Neural progenitor cell (in vitro differentiated cells): Measurements from ENCODE around the gene ZNF653. TPM values are rescaled to one million over a fixed set of nuclear protein-coding genes. Genes with fewer than 3 reads are reported as not detected.

Source experiments
- DNase-seq: peaks from one replicate; pipeline ENCODE4 v3.0.0-alpha.2; 2016; ENCODE audit warnings: low spot score
- H2AFZ ChIP-seq: fragments of 200-600 bp; sonication (generic); replicated peaks from 2 replicates; pipeline ENCODE4 v1.6.1; 2016; ENCODE audit warnings: antibody characterized with exemption
- H3F3A ChIP-seq: fragments of 200-600 bp; sonication (generic); 2 replicates; pipeline ENCODE4 v1.6.1; 2016; ENCODE audit warnings: antibody characterized with exemption, low read depth
- H3K27ac ChIP-seq: fragments of 200-600 bp; sonication (generic); 2 replicates; pipeline ENCODE4 v1.5.1; 2016; ENCODE audit warnings: mild to moderate bottlenecking
- H3K27me3 ChIP-seq: fragments of 200-600 bp; sonication (generic); 2 replicates; pipeline ENCODE4 v1.6.1; 2016; ENCODE audit warnings: mild to moderate bottlenecking, moderate library complexity
- H3K36me3 ChIP-seq: fragments of 200-600 bp; sonication (generic); 2 replicates; pipeline ENCODE4 v1.5.1; 2016
- H3K4me1 ChIP-seq: fragments of 200-600 bp; sonication (generic); 2 replicates; pipeline ENCODE4 v1.6.1; 2016; ENCODE audit warnings: mixed run types
- H3K4me2 ChIP-seq: fragments of 200-600 bp; sonication (generic); 2 replicates; pipeline ENCODE4 v1.6.1; 2016
- H3K4me3 ChIP-seq: fragments of 200-600 bp; sonication (generic); 2 replicates; pipeline ENCODE4 v1.5.1; 2016
- H3K79me2 ChIP-seq: fragments of 200-600 bp; sonication (generic); 2 replicates; pipeline ENCODE4 v1.6.1; 2016; ENCODE audit warnings: low read depth
- H3K9ac ChIP-seq: fragments of 200-600 bp; sonication (generic); 2 replicates; pipeline ENCODE4 v1.6.1; 2016
- H3K9me3 ChIP-seq: fragments of 200-600 bp; sonication (generic); 2 replicates; pipeline ENCODE4 v1.5.1; 2016; ENCODE audit warnings: low read depth
- H4K20me1 ChIP-seq: fragments of 200-600 bp; sonication (generic); 2 replicates; pipeline ENCODE4 v1.6.1; 2016; ENCODE audit warnings: low read depth
- H3K27ac Mint-ChIP-seq: 3 replicates; pipeline ENCODE4 v1.8.0; 2021; ENCODE audit warnings: mixed read lengths
- H3K27me3 Mint-ChIP-seq: 2 replicates; pipeline ENCODE4 v1.8.0; 2022; ENCODE audit warnings: low read depth, mild to moderate bottlenecking, inconsistent platforms, moderate library complexity, mixed read lengths; ENCODE audit not compliant: insufficient read depth
- H3K36me3 Mint-ChIP-seq: 3 replicates; pipeline ENCODE4 v1.8.0; 2021; ENCODE audit warnings: mixed read lengths
- H3K4me1 Mint-ChIP-seq: 3 replicates; pipeline ENCODE4 v1.8.0; 2021; ENCODE audit warnings: mixed read lengths
- H3K4me3 Mint-ChIP-seq: 3 replicates; pipeline ENCODE4 v1.8.0; 2021; ENCODE audit warnings: mild to moderate bottlenecking, moderate library complexity, mixed read lengths
- H3K9me3 Mint-ChIP-seq: 3 replicates; pipeline ENCODE4 v1.8.0; 2020; ENCODE audit warnings: mixed read lengths
- CTCF ChIP-seq: fragments of 200-600 bp; sonication (generic); IDR thresholded peaks from 2 replicates; pipeline ENCODE4 v1.5.1; 2017; ENCODE audit warnings: antibody characterized with exemption, mild to moderate bottlenecking
- EZH2 ChIP-seq: fragments of 200-600 bp; sonication (generic); IDR thresholded peaks from 2 replicates; pipeline ENCODE4 v1.6.1; 2017; ENCODE audit warnings: antibody characterized with exemption, mild to moderate bottlenecking, moderate library complexity
- EZH2phosphoT487 ChIP-seq: fragments of 200-600 bp; sonication (generic); IDR thresholded peaks from 2 replicates; pipeline ENCODE4 v1.6.1; 2017; ENCODE audit warnings: antibody characterized with exemption
- total RNA-seq: library from RNA; depleted of rRNA; stranded (reverse); fragments of >200 nt; gene quantifications from 2 replicates; pipeline ENCODE4 v1.2.3, GENCODE V29; 2015; ENCODE audit warnings: low replicate concordance

Gene ZNF653
- total RNA-seq, 1 donor from 2014 or later = 3.4 TPM

GRCh38 chr19:11506101-11506555 is 489 bp upstream of the ZNF653 start:
- H3K27ac Mint-ChIP-seq = no peak overlapping the region

GRCh38 chr19:11505032-11505503 is 571 bp downstream of the ZNF653 start:
- Mint-ChIP-seq H3K4me1 (peaks cover 14% of the 10 kb centered on the region), H3K27ac (peak overlapping the region; percentile 28), H3K4me3 (peak overlapping the region; percentile 90), H3K36me3 (peaks cover 4% of the 10 kb centered on the region), H3K9me3 (no peaks in the 10 kb centered on the region), H3K27me3 (peaks cover 9% of the 10 kb centered on the region)
- no peaks in the 10 kb centered on the region for H3K27me3 ChIP-seq
- peak overlapping the region; percentile 82 for H2AFZ ChIP-seq
- H4K20me1 ChIP-seq = no peaks in the 10 kb centered on the region
- H3K9me3 ChIP-seq = no peaks in the 10 kb centered on the region
- H3K79me2 ChIP-seq = peaks cover 18% of the 10 kb centered on the region
- peak overlapping the region; percentile 91 for H3K4me3 ChIP-seq
- H3K4me2 ChIP-seq = peak overlapping the region; percentile 85
- peak overlapping the region; percentile 28 for H3K27ac ChIP-seq
- H3K4me1 ChIP-seq = no peaks in the 10 kb centered on the region
- H3F3A ChIP-seq = peaks cover 10% of the 10 kb centered on the region
- TF ChIP-seq EZH2 (no peak), EZH2phosphoT487 (no peak), CTCF (no peak)
- peak; percentile 98 for DNase-seq
- H3K9ac ChIP-seq = peak overlapping the region; percentile 57
- no peaks in the 10 kb centered on the region for H3K36me3 ChIP-seq

More at GRCh38 chr19:11506101-11506555, 489 bp upstream of the ZNF653 start:
- Mint-ChIP-seq H3K4me3 (peak overlapping the region; percentile 91), H3K36me3 (peaks cover 5% of the 10 kb centered on the region), H3K9me3 (no peaks in the 10 kb centered on the region), H3K27me3 (peaks cover 9% of the 10 kb centered on the region), H3K4me1 (peaks cover 14% of the 10 kb centered on the region)
- H4K20me1 ChIP-seq = no peaks in the 10 kb centered on the region
- peaks cover 18% of the 10 kb centered on the region for H3K79me2 ChIP-seq
- H3K9ac ChIP-seq = peak overlapping the region; percentile 28
- H3K36me3 ChIP-seq = no peaks in the 10 kb centered on the region
- no peaks in the 10 kb centered on the region for H3K27me3 ChIP-seq
- H3K4me3 ChIP-seq = peak overlapping the region; percentile 91
- peak overlapping the region; percentile 54 for H3K27ac ChIP-seq
- H3K9me3 ChIP-seq = no peaks in the 10 kb centered on the region
- peak overlapping the region; percentile 85 for H3K4me2 ChIP-seq
- H3K4me1 ChIP-seq = no peaks in the 10 kb centered on the region
- TF ChIP-seq EZH2phosphoT487 (no peak), CTCF (no peak), EZH2 (no peak)
- H2AFZ ChIP-seq = peak overlapping the region; percentile 75
- peaks cover 10% of the 10 kb centered on the region for H3F3A ChIP-seq
- DNase-seq = no peak

GRCh38 chr19:11504502-11505031 is 1.1 kb downstream of the ZNF653 start:
- H3K4me1 Mint-ChIP-seq = peaks cover 17% of the 10 kb centered on the region

More at GRCh38 chr19:11504502-11505031, 1.1 kb downstream of the ZNF653 start:
- Mint-ChIP-seq H3K9me3 (no peaks in the 10 kb centered on the region), H3K36me3 (peaks cover 7% of the 10 kb centered on the region), H3K27me3 (peaks cover 10% of the 10 kb centered on the region), H3K4me3 (peak overlapping the region; percentile 90), H3K27ac (peak overlapping the region; percentile 28)
- no peaks in the 10 kb centered on the region for H3K27me3 ChIP-seq
- no peaks in the 10 kb centered on the region for H3K4me1 ChIP-seq
- H2AFZ ChIP-seq = peak overlapping the region; percentile 82
- peak overlapping the region; percentile 91 for H3K4me3 ChIP-seq
- H4K20me1 ChIP-seq = no peaks in the 10 kb centered on the region
- H3K9ac ChIP-seq = peak overlapping the region; percentile 44
- H3F3A ChIP-seq = peaks cover 10% of the 10 kb centered on the region
- peaks cover 18% of the 10 kb centered on the region for H3K79me2 ChIP-seq
- no peaks in the 10 kb centered on the region for H3K9me3 ChIP-seq
- TF ChIP-seq EZH2 (no peak), CTCF (no peak), EZH2phosphoT487 (no peak)
- H3K27ac ChIP-seq = no peak overlapping the region
- H3K4me2 ChIP-seq = peak overlapping the region; percentile 85
- no peaks in the 10 kb centered on the region for H3K36me3 ChIP-seq
- DNase-seq = no peak
